HG03175 (cell line): ENCODE results near the gene FRK.
"Not testable (repeated sequence)": the region's sequence is repeated elsewhere in the genome, so short reads cannot be mapped to it uniquely, and the experiment has no call there.

Experiments used
- ATAC-seq: cut with Tn5 transposase; IDR thresholded peaks from one replicate; pipeline ENCODE4 v1.9.1; 2021; ENCODE audit warnings: mild to moderate bottlenecking, moderate library complexity; ENCODE audit not compliant: unreplicated experiment

The FRK gene

DNA sequence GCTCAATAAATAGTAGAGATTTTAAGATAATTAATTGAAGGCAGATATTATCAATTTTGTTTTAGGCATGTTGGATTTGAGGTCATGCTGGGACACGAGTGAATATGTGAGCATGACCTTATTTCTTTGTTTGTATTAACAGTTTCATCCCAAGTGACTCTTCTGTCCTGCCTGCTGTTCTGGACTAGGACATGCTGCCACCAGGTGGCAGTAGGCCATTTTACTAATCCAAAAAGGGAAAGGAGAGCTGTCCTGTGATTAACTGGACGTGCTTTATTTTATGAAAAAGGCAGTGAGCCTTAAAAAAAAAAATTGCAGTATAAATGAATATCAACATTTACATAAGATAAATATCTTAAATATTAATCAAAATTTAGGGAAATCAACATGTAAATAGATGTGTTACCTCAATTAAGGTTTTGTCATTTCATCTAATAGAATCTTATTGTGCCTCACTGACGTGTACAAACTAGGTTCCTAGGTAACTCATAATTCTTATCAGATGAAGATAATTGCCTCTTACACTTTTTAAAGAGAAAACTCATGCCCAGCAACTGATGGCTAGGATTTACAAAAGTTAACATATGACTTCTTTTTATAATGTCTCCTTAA, 49.8 kb downstream of the FRK start:
- ATAC-seq: peak; percentile 35

DNA sequence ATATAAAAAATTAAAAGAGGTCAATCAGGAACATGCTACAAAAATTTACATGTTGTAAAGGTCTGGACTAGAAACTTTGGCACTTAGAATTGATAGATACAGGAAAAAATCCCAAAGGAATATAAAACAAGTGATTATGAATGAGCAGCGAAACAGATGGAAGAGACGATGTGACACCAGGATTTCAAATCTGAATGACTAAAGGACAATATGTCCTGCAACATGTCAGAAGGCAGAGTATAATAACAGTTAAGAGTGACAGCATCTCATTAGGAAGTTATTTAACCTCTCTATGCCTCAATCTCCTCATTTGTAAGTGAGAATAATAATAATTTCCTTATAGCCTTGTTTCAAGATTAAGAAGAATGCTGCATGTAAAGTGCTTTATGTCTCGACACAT, 50.3 kb downstream of the FRK start:
- ATAC-seq: no peak

DNA sequence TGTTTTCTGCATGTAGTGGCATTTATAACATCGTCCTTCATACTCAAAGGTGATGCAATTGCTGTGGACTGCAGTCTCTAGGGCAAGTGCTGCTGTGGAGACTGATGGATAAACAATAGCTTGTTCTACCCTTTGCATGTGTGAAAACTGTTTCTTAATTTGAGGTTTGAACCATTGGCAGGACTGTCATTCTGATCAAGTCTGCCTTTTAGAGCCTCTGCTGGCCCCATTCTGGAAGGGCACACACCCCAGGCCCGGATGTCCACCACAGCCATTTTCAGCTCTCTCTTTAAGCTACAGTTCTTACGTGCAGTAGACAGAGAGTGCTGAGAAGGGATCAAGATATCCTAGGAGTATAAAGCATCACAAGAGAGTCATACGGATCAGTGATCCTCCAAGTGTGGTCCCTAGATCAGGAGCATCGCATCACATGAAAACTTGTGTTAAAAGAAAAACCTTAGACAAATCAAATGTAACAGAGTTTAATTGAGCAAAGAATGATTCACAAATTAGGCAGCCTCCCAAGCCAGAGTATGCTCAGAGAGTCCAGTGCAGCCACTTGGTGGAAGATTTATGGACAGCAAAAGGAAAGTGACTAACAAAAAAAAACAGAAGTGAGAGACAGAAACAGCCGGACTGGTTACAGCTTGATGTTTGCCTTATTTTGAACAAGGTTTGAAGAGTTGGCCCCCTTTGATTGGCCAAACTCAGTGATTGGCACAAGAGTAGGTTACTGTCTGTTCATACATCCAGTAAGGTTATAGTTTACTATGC, 52.0 kb downstream of the FRK start:
- ATAC-seq: peak; percentile 54

DNA sequence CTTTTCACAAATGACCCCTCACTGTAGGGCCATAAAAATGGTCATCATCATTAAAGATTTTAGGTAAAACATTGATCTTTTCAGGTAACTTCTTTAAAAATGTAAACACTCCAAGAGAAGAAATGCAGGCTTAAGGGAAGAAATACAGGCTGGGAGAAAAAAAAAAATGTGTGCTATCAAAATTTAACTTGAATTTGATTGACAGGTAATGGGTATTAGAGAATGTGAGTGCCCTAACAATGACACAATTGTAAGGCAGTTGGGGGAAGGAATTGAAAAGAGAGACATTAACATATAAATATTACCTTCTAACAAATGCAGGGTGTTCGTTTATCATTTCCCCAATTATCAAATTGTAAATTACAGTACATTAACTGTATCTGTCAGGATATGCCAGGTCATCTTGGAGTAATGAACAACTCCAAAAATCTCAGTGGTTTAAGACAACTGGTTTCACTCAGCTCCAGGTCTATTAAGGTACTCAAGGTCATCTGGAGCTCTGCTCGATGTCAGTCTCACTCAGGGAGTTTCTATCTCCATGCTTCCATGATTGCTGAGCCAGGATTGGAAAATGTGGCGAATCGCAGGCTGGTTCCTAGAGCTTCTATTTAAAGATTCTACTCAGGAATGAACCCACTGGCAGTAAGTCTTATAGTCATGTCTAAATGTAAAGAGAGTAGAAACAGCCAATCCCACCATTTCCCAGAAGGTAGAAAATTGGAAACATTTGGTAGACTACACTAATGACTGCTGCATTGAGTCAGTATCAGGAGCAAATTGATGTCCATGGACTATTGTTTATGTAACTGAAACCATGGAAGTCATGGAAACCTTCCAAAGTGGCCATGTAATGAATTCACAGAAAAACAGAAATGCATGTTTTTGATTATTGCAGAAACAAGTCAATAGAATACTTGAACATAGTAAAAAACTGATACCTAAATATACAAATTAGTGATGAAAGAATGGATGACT, 55.6 kb downstream of the FRK start:
- no peak for ATAC-seq

DNA sequence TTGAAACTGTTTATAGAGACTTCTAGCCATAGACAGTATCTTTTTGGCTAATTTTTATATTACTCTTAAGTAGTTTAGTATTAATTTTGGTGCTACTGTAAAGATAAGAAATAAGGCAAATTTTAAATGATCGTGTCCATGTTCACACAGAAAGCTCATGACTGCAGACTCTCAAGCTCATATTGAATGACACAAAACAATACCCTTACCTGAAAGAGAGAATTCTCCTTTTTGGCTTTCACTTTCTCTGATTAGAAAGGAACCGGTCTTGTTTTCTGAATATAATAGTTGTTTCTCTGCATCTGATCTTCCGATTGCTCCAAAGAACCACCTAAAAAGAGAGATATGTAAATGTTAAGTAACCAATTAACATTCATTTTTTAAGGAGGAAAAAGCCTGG, 57.0 kb downstream of the FRK start:
- ATAC-seq: peak; percentile 71

DNA sequence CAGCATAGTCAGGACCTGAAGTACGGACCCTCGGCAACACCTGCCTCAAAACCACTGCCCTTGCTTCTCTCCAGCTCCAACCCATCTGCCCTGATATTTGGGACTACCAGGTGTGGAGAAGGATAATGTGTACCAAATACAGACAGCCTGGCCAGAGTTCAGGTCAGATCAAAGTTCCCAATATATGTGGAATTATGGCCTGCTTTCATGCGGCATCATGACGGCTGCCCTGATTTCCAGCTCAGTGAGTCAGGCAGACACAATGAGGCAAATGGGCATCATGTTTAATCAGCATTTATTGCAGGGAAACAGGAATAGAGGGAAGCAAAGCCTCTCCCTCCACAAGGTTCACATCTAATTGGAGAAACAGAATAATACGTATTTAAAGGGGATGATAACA, 57.9 kb downstream of the FRK start:
- no peak for ATAC-seq

DNA sequence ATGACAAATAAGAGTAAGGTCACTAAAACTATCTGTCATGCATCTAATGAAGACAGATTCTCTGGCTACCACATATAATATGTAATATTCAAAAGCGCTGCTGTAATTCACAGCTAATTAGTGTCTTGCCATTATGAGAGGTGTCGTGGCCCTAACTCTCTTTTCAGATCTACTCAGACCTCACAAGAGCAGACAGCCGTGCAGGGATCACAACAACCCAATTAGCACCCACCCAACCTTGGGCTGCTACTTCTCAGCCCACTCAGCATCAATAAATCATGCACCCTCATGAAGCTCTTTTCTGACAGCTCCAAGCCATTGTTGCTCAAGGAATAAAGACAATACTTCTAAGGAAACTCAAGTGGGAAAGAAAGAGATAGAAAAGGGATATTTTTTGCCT, 61.5 kb downstream of the FRK start:
- ATAC-seq: no peak

DNA sequence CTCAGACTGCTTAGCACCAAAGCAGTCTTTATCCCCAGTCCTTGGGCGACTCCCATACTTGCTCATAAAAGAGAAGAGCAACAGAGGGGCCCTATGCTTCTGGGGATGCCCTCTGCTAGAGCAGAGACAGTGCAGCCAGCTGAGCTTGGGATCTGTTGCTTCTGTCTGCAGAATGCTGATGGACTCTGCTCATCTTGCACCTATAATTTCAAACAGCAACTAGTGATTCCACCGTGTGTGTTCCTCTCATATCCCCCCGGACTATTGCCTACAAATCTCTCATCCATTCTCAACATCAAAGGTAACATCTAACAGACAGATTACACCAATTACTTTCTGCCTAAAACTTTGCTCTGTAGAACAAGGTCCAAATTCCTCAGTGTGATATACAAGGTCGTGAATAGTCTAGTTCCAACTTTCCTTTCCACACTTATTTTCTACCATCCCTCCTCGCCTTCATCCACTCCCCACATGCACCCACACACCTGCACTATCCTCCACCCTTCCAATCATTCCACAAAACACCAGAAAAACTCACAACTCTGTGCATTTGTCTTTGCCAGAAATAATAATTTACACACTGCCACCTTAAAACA, 62.6 kb downstream of the FRK start:
- no peak for ATAC-seq

DNA sequence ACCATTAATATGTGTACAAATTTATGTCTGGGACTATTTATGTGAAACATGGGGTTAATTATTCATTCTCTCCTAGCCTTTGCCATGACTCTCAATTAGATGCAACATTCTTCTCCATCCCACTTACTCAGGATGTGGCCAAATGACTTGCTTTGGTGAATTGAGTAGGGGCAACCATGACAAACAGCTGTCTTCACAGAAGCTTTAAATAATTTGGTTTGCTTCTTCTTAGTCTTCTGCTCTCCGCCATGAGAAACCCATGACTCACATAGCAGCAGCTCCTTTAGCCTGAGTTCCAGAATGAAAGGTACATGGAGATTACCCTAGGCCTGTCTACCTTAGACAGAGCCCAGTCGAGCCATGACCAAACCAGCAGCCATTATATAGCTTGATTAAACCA, 74.7 kb downstream of the FRK start:
- no peak for ATAC-seq

DNA sequence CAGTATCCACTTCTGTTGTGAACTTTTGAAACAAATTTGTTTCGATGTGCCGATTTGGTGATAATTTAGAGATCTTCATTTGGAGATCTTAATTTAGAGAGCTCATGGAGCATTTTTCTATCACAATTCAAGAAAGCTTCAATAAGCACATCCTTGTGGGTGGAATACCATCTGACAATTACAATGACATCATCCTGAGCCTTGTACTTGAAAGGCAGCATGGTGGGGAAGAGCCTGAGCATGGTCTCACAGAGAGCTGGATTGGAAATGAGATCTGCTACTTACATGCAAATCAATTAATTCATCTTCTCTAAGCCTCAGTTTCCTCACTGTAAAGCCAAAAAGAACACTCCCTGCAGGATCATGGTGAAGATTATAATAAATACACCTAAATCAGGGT, 75.9 kb downstream of the FRK start:
- no peak for ATAC-seq

DNA sequence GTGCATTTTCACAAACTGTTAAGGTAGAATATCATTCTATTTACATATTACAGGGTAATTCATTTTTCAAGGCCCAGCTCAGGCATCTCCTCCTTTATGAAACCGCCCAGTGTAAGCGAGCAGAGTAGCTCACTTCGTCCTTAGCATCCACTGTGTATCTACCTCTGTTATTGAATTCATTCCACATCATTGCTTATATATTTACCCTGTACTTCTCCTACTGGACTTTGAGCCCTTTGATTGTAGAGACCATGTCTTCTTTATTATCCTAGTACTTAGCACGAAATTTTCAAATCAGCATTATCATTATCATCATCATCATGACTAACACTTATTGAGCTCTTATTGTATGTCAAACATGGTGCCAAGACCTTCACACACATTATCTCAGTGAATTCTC, 76.7 kb downstream of the FRK start:
- no peak for ATAC-seq

DNA sequence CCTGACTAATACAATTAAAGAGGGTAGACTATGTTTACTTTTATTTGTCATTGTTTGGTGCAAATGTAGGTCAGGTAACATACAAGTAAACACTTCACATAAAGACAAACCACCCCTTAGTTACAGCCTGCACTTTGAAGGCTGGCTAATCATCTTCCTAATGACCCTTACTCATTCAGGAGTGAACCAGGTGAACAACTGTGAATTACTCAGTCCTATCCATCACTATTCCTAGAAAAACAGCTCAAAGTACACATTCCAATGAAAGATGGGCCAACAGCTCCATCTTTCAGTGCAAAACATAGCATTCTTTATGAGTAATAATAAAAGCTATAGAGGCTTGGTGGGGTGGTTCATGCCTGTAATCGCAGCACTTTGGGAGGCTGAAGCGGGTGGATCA, 78.2 kb downstream of the FRK start:
- no peak for ATAC-seq

DNA sequence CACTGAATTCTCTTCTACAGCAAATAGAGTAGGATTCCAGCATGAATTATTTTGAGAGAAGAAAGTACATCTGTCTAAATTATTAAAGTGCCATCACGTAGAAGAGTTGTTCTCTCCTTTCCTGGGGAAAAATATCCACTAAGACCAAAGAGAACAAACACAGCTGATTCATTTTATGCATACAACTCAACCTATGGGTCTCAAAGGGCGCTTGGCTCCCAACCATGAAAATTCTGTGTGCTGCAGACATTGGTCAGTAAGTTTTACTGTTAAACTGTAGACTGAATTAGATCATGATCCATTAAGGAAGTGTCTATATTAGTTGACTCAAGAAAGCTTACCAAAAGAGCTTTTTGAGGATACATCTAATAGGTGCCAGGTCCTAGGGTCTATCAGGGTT, 83.5 kb downstream of the FRK start:
- no peak for ATAC-seq

DNA sequence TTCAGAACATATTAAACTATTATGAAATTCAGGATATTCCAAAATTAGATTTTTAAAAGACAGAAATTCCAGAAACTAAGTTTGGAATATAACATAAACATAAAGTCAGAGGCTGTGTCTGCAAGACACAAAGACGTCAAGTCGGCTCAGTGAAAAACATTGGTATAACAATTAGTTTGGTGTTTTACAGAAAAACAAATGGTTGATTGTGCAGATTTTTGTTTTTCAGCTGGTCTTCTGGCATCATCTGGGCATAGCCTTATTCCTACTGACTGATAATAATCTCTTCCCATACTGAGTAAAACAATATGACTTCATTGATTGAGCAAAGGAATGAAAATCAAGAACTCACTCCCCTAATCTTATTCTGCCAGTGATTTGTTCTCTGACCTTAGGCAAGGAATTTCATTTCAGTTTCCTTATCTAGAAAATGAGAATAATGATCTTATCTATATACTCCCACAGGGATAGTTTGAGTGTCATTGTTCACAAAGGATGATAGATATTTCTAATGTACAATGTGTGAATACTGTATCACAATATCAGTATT, 84.3 kb downstream of the FRK start:
- ATAC-seq: no peak

DNA sequence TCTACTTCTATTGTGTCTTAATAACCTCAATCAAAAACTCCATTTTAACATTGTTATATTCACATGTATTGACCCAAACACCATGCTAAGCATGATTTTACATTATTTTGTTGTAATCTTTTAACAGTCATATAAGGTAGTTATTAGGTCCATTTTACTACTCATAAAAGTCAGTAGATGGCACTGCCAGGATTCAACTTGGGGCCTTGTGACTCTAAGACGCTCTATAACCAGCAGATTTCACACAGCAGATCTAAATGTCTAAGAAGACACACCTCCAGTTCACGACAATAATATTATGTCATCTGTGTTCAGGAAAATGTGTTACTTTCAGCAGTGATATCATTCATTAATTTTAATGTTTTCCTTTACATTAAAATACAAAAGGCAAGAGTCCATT, 88.0 kb downstream of the FRK start:
- ATAC-seq: no peak

DNA sequence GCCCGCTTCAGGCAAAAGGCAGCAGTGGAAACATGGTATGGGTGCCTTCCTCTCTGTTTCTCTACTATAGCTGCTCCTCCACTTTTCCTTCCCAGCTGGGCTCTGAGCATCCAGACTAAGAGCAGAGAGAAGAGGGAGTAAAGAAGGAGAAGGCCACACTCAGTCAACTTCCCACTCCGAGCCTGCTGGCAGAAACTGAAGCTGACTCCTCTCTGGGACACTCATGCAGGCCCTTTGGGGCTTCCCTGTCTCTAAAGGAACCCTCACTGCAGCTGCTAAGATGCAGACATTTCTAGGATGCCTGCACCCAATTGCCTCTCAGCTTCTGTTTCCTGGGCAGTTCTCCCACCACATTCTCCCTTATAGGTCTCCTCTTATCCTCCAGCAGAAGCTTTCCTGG, 88.9 kb downstream of the FRK start:
- ATAC-seq: no peak

DNA sequence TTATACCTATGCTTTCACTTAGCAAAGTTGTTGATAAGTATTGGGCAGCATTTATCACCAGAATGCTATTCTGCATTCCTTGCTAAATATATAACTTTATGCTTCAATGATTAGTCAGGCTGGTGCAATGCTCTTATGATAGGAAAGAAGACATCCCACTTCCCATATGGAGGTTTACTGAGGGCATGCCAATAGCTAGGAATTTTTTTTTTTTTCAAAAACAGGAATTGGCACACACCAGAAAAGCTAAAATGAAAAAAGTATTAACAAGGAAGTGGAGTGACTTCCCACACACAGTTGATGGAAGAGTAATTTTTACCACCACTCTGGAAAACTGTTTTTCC, 90.8 kb downstream of the FRK start:
- no peak for ATAC-seq

DNA sequence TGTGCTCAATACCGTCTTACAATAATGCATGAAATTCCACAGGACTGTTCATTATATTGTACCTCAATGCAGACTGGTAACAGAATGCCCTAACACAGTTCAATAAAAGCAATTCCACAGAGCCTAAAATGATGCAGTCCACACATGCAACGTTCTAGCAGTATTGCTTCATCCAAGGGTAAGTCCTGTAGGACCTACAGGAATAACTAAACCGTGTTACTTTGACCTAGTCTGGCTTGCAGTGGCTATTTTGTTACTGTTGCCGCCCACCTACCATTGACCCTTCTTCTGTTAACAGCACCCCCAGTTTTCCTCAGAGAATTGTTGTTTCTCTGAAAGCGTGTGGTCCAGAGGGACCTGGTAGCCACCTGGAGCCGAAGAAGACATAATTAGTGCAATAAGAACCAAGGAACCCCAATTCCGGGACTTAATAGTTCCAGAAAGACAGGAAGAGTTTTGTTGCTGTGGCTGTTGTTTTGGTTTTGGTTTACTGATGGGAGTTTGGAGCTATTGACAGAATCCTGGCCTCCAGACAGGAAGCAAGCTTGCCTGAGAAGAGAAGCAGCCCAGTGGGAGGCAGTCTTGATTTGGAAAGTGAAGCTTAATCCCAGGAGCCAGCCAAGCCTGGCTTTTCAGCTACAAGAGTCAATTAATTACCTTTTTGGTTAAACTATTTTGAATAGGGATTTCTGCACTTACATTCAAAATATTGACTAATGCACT, 91.3 kb downstream of the FRK start:
- ATAC-seq: no peak

DNA sequence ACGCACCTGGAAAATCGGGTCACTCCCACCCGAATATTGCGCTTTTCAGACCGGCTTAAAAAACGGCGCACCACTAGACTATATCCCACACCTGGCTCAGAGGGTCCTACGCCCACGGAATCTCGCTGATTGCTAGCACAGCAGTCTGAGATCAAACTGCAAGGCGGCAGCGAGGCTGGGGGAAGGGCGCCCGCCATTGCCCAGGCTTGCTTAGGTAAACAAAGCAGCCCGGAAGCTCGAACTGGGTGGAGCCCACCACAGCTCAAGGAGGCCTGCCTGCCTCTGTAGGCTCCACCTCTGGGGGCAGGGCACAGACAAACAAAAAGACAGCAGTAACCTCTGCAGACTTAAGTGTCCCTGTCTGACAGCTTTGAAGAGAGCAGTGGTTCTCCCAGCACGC, 100.4 kb downstream of the FRK start:
- not testable (repeated sequence) for ATAC-seq

DNA sequence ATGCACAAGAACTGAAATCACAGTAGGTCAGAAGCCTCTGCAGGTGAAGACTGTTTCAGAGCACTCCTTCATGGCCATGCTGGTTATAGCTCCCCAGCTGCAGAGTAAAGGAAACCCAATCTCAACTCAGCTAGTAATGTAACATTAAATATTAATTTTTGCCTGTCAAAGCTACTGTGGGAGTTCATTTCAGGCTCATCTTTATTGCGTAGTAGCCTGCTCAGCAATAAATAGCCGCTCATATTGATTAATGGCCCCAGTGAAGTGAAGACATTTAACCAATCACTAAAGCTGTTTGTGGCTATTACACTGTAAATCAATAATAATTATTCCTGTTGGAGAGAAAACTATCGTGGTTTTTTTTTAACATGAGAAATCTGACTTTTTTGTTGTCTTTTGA, 101.7 kb downstream of the FRK start:
- no peak for ATAC-seq

DNA sequence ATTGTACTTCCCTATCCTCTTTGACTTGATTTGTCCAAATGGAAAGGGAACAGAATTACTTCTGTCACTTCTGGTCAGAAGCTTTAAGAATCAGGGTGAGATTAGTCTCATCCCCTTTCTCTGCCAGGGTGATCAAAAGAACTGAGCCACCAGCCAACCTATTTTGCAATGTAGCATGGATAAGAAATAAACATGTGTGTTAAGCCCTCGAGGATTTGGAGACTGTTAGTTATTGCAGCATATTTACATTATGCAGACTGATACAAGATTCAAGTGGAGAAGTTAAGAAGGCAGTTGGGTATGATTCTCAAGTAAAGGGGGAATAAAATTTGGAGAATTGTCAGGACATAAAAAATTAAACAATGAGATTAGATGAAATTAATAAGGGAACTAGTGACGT, 106.0 kb downstream of the FRK start:
- no peak for ATAC-seq
